ENCODE data around the gene TAF1. TPM values are rescaled to one million over a fixed set of nuclear protein-coding genes. Genes with fewer than 3 reads are reported as not detected.
"Not testable (repeated sequence)": the region's sequence is repeated elsewhere in the genome, so short reads cannot be mapped to it uniquely, and the experiment has no call there.

The TAF1 gene
- polyA plus RNA-seq, 10 donors, result 16.8 to 35.7 (median 27.2) TPM

DNA sequence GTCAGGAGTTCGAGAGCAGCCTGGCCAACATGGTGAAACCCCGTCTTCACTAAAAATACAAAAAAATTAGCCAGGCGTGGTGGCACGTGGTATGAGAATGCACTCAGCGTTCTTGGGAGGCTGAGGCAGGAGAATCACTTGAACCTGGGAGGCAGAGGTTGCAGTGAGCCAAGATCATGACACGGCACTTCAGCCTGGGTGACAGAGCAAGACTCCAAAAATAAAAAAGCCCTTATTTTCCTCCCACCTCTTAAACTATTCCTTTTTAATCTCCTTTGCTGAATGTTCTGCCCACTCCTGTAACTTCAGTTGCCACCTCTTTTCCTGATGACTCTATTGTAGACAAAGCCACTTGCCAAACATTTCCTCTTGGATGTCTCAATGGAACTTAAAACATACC is 72.6 kb downstream of the TAF1 start:
- DNase-seq, result no peak

DNA sequence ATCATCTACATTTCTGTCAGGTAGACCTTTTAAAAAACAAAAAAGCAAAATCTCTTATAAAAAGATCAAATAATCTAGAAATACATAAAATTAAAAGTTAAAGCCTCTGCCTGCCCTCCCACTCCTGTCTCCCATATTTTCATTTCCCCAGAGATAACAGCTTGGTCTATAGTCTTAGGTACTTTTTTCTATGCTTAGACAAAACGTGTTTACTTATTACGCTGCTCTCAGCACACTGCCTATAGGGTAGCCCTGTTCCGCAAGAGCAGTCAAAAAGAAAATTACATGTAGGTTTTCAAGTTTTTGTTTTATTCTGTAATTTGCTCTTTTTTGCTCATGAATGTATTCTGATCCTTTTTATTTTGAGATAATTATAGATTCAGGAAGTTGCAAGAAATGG is 73.3 kb downstream of the TAF1 start:
- no peak for DNase-seq

DNA sequence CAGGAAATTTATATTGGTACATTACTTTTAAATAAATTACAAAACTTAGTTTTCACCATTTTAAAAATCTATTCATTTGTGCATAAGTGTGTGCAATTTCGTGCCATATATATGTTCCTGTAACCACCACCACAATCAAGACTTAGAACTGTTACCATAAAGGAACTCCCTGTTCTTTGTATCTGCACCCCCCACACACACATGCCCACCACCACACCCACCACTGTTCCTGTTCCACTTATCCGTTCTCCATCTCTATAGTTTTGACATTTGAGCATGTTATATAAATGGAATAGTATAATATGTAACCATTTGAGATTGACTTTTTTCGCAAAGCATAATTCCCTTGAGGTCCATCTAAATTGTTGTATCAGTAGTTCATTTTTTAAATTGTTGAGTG is 73.7 kb downstream of the TAF1 start:
- DNase-seq, result no peak

- no peak for DNase-seq
Measured at GRCh38 chrX:71440401-71440800, 74.2 kb downstream of the TAF1 start.

GRCh38 chrX:71441809-71442208 is 75.7 kb downstream of the TAF1 start:
- not testable (repeated sequence) for DNase-seq

DNA sequence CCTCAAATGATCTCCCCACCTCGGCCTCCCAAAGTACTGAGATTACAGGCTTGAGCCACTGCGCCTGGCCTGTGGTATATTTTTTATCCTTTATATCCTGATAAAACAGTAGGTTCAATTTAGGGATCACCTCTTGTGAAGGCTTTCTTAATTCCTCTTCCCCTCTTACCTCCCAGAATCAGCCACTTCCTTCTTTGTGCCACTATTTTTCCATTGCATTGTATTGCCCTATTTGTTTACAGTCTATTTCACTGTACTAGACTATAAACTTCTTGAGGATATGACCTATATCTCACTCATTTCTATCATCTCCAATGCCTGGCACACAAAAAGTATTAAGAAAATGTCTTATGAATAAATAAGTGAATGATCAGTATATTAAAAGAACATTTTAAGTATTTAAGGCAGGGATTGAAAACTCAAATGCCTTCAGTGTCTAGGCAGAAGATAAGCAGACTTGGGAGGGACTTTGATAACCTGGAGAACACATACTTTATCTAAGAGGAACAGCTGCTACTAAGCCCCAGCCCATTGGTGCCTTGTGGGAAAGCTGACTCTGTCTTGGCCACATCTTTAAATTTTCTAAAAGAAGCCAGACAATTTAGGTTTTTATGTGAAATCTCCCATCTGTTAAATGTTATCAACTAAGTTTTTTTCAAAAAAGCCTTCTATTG is 84.4 kb downstream of the TAF1 start:
- no peak for DNase-seq

GRCh38 chrX:71451518-71451917 is 85.4 kb downstream of the TAF1 start:
- DNase-seq, result not testable (repeated sequence)

- no peak for DNase-seq
Measured at GRCh38 chrX:71453056-71453455, 86.9 kb downstream of the TAF1 start.

DNA sequence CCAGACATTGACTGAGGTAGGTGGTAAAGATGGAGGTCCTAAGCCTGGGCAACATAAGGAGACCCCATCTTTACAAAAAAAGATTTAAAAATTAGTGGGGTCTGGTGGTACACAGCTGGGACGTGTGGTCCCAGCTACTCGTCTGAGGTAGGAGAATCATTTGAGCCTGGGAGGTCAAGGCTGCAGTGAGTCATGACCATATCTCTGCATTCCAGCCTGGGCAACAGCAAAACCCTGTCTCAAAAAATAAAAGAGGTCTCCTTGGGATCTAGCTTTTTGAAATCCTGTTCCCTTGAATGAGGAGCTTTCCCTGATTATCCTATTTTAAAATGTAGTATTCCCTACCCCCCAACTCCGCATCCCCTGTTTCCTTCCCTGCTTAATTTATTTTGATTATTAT is 88.1 kb downstream of the TAF1 start:
- DNase-seq, result no peak

DNA sequence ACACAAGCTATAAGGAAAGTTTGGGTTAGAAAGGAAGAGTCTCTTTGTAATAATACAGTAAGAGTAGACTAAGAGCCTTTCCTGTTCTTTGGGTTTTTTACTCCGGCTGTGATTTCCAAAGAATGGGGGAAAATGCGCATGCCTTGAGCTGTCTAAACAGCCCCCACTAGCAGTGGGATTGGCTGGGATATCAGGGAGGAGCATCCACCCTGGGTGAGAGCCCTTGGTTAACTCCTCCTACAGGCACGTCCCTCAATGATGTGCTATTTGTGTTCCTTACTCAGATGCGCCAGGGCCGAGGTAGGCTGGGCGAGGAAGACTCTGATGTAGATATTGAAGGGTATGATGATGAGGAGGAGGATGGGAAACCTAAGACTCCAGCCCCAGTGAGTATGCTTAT is 92.7 kb downstream of the TAF1 start:
- DNase-seq, result no peak

DNA sequence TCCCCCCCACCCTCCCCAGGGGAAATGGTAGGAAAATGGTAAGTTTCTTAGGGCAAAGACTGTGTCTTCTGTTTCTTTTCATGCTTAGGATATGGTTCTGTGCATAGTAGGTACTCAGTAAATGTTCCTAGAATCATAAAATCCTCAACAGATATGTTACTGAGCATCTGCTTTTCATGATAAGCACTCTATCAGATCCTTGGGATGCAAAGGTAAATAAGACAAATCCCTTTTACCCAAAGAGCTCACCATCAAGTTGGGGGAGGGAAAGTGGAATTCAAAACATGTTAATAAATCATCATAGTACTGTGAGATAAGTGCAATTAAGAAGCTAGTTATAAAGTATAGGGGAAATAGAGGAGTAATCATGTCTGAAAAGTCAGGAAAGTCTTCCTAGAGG is 98.8 kb downstream of the TAF1 start:
- DNase-seq, result no peak

DNA sequence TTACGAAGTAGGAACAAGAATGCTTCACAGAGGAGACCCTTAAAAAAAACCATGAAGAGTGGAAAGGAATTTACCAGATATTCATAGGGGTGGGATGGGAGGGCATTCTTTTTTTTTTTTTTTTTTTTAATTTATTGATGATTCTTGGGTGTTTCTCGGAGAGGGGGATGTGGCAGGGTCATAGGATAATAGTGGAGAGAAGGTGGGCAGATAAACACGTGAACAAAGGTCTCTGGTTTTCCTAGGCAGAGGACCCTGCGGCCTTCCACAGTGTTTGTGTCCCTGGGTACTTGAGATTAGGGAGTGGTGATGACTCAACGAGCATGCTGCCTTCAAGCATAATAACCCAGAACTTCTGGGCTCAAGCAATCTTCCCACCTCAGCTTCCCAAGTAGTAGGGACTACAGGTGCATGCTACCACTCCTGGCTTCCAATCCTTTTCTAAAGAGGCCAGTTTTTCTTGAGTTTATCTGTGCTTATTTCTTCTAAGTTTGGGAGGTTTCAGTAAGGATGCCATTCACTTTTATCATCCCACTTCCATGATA is 100.9 kb downstream of the TAF1 start:
- DNase-seq, result no peak

DNA sequence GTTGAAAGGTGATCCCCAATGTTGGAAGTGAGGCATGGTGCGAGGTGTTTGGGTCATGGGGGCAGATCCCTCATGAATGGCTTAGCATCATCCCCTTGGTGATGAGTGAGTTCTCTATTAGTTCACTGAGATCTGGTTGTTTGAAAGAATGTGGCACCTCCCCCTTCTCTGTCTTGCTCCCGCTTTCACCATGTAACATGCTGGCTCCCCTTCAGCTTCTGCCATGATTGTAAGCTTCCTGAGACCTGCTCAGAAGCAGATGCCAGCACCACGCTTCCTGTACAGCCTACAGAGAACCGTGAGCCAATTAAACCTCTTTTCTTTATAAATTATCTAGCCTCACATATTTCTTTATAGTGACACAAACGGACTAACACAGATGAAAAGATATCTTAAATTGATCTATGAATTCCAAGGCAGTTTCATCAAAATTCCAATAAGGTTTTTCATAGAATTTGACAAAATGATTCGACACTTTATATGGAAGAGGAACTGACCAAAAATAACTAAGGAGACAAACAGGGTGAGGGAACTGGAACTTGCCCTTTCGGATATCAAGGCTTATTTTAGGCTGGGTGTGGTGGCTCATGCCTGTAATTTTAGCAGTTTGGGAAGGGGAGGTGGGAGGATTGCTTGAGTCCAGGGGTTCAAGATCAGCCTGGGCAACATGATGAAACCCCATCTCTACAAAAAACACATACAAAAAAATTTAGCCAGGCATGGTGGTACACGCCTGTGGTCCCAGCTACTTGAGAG is 109.8 kb downstream of the TAF1 start:
- no peak for DNase-seq

GRCh38 chrX:71482228-71482958 is 116.2 kb downstream of the TAF1 start:
- DNase-seq, result no peak

DNA sequence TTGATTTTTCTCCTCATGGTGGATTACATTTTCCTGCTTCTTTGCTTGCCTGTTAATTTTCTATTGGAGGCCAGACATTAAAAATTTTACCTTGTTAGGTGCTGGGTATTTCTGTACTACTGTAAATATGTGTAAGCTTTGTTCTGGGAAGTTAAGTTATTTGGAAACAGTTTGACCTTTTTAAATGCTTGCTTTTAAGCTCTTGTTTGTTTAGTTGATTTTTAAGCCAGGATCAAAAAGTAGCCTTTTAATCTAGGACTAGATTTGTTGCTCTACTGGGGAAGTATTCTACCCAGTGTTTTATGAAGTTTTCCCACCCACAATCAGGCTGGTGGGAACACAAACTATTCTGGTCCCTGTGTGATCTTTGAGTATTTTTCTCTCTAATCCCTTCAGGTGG is 121.7 kb downstream of the TAF1 start:
- DNase-seq, result no peak

DNA sequence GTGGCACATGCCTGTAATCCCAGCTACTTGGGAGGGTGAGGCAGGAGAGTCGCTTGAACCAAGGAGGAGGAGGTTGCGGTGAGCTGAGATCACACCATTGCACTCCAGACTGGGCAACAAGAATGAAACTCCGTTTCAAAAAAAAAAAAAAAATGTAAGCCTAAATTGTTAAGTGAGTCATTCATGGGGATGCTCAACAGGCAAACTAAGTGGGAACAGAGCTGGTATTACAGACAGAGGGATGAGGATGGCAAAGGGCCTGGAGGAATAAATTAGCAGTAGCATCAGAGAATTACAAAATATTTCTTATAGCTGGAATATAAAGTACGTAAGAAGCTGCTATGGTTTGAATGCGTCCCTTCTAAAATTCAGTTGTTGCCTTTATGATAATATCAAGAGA is 123.4 kb downstream of the TAF1 start:
- no peak for DNase-seq

DNA sequence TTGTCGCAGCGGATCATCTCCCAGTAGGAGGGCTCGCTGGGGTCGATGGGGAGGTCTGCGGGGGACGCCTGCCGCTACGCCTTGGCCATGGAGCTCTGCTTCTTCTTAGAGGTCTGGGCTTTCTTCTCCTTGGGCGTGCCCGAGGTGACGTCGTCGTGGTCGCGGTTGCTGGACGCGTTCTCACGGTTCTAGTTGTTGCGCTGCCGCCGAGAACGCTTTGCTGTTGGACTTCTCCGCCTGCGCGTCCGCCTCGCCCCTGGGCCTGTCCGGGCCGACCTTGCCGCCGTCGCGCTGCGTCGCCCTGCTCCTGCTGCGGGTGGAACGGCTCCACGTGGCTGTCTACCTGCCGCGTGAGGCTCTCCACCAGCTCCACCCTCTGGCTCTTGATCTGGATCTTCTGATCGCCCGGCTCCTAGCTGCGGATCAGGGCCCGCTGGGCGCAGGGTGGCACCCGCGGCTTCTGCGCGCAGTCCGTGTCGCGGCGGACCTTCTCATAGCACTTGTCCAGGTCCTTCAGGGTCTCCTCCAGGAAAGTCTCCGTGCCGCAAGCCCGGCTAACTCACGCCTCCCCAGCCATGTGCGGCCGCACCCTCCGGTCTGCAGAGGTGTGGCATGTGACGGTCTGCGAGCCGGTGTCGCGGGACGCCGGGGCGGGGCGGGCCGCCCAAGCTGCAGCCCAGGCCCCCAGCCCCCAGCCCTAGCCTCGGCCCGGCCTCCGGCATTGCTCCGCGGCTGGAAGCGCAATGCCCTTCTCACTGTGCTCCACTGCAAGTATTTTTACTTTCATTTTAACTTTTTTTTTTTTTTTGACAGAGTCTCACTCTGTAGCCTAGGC is 126.3 kb downstream of the TAF1 start:
- peak in 2 of 3 donors; percentile 37 to 64 for DNase-seq

DNA sequence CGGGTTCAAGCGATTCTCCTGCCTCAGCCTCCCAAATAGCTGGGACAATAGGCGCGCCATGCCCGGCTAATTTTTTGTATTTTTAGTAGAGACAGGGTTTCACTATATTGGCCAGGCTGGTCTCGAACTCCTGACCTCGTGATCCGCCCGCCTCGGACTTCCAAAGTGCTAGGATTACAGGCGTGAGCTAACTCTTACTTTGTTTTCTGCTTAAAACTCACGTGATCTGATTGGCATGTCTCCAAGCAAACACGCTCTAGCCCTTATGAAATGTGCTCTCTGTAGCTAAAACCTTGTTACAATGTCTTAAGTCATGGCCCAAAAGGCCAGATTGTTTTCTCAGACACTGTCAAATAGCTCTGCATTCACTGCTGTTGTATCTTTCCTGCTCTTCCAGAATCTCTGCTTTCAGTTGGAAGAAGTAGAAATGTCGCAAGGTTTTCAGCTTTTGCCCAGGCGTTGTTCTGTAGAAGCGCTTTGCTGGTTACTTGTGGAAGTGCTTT is 127.0 kb downstream of the TAF1 start:
- DNase-seq, result peak in 2 of 3 donors; percentile 21 to 28

GRCh38 chrX:71495979-71496378 is 129.8 kb downstream of the TAF1 start:
- DNase-seq, result not testable (repeated sequence)

GRCh38 chrX:71496476-71496875 is 130.3 kb downstream of the TAF1 start:
- DNase-seq, result no peak

GRCh38 chrX:71502080-71502479 is 135.9 kb downstream of the TAF1 start:
- DNase-seq, result not testable (repeated sequence)

Data from muscle of back (tissue), 11 donors.